Neutrophil (primary cell): ENCODE results near the gene NOP16.

Experiments
- H3K27ac ChIP-seq: fragments of 200-600 bp; sonication (generic); 2 replicates; pipeline ENCODE4 v1.5.1; 2016; ENCODE audit warnings: mild to moderate bottlenecking, moderate library complexity
- H3K27me3 ChIP-seq: fragments of 200-600 bp; sonication (generic); 2 replicates; pipeline ENCODE4 v1.6.0; 2016; ENCODE audit warnings: mild to moderate bottlenecking
- H3K36me3 ChIP-seq: fragments of 200-600 bp; sonication (generic); 2 replicates; pipeline ENCODE4 v1.5.1; 2017
- H3K4me1 ChIP-seq, 2 experiments: fragments of 200-600 bp in 1 of 2; sonication (generic) in 1 of 2; 1 replicate in 1 of 2; 2 replicates in 1 of 2; pipeline versions ENCODE4 v1.5.1 to v1.6.1; 2013 to 2016; ENCODE audit warnings: low read depth in 1 of 2, low read length in 1 of 2, mild to moderate bottlenecking in 1 of 2, moderate library complexity in 1 of 2; ENCODE audit not compliant: control insufficient read depth in 1 of 2, insufficient read depth in 1 of 2
- H3K4me3 ChIP-seq, 2 experiments: fragments of 200-600 bp in 1 of 2; sonication (generic) in 1 of 2; 1 replicate in 1 of 2; 2 replicates in 1 of 2; pipeline ENCODE4 v1.5.1; 2013 to 2016; ENCODE audit warnings: low read depth in 1 of 2, low read length in 1 of 2, mild to moderate bottlenecking in 1 of 2, moderate library complexity in 1 of 2
- H3K9me3 ChIP-seq: fragments of 200-600 bp; sonication (generic); 2 replicates; pipeline ENCODE4 v1.5.1; 2016
- TF ChIP-seq, protein P1 (sequence below): fragments of 200-600 bp; sonication (generic); IDR thresholded peaks from 2 replicates; pipeline ENCODE4 v1.5.1; 2016; ENCODE audit warnings: antibody characterized with exemption

Gene NOP16

DNA sequence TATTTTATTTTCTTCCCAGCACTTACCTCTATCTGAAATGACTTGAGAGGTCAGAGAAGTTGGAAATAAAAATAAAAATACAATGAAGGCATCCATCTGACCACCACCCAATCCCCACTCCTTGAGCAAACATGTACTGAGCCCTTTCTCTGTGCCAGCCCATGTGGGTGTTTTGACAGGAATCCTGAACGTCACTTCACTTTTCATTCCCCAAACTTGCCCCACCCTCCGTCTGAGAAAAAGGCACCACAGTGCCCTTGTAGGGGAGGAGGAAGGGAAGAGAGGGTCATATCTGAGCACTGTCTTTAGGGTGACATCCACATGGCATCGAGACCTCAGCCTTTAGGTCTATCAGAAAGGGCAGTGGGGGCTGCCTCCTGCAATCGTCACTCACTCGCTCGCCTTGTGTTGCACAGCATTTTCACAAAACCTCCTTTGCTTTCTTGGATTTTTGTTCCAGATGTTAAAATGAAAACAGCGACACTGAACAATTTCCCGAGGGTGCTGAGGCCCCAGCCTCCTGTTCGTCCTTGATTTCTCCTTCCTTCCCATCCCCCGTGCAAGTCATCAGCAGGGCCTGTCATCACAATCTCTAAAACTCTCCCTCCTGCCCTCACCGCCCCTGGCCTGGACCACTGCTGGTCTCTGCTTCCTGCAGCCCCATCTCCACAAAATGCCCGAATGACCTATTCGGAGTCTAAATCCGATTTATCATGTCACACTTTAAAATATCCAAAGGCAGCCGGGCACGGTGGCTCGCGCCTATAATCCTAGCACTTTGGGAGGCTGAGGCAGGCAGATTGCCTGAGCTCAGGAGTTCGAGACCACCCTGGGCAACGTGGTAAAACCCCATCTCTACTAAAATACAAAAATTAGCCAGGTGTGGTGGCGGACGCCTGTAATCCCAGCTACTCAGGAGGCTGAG lies 13.1 kb upstream of the NOP16 start:
- Histone ChIP-seq H3K36me3 (peaks cover 40% of the 10 kb centered on the region), H3K4me3 (no peak overlapping the region), H3K4me1 (no peaks in the 10 kb centered on the region), H3K27ac (no peak overlapping the region), H3K9me3 (no peaks in the 10 kb centered on the region), H3K27me3 (no peaks in the 10 kb centered on the region)
- TF ChIP-seq, protein P1, sequence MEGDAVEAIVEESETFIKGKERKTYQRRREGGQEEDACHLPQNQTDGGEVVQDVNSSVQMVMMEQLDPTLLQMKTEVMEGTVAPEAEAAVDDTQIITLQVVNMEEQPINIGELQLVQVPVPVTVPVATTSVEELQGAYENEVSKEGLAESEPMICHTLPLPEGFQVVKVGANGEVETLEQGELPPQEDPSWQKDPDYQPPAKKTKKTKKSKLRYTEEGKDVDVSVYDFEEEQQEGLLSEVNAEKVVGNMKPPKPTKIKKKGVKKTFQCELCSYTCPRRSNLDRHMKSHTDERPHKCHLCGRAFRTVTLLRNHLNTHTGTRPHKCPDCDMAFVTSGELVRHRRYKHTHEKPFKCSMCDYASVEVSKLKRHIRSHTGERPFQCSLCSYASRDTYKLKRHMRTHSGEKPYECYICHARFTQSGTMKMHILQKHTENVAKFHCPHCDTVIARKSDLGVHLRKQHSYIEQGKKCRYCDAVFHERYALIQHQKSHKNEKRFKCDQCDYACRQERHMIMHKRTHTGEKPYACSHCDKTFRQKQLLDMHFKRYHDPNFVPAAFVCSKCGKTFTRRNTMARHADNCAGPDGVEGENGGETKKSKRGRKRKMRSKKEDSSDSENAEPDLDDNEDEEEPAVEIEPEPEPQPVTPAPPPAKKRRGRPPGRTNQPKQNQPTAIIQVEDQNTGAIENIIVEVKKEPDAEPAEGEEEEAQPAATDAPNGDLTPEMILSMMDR, result no peak

DNA sequence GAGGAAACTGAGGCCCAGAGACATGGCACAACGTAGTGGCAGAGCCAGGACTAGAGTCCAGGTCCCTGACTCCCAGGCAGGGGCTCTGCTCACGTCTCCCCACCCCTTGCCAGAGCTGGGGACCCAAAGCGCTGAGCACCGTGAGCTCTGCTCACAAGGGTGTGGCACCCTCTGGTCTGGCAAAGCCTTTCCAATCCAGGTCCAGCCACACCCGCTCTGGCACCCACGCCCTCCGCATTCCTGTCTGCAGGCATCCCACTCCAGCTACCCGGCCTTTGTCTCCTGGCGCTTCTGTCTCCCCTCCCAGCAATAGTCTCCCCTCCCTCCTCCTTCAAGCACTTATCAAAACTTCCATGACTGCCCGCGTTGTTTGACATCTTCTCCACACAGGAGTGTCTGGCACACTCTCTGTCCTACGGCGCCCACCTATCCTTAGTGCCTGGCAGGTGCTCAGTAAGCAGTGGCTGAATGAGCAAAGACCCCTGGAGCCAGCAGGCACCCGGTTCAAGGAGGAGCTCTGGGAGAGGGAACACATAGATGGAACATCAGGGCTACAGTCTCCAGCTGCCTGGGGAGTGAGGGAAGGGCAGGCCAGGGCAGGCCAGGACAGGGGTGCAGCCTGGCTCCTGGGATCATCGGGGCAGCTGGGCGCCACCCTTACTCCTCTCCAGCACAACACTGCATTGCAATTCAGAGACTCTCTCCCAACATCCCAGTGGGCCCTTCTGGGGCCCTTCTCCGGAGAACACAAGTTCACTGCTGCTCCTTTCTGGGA lies 12.2 kb upstream of the NOP16 start:
- no peaks in the 10 kb centered on the region for H3K9me3 ChIP-seq
- H3K4me1 ChIP-seq, result no peaks in the 10 kb centered on the region
- no peak overlapping the region for H3K27ac ChIP-seq
- H3K27me3 ChIP-seq, result no peaks in the 10 kb centered on the region
- no peak overlapping the region for H3K4me3 ChIP-seq
- TF ChIP-seq, protein P1, result no peak
- peaks cover 40% of the 10 kb centered on the region for H3K36me3 ChIP-seq

DNA sequence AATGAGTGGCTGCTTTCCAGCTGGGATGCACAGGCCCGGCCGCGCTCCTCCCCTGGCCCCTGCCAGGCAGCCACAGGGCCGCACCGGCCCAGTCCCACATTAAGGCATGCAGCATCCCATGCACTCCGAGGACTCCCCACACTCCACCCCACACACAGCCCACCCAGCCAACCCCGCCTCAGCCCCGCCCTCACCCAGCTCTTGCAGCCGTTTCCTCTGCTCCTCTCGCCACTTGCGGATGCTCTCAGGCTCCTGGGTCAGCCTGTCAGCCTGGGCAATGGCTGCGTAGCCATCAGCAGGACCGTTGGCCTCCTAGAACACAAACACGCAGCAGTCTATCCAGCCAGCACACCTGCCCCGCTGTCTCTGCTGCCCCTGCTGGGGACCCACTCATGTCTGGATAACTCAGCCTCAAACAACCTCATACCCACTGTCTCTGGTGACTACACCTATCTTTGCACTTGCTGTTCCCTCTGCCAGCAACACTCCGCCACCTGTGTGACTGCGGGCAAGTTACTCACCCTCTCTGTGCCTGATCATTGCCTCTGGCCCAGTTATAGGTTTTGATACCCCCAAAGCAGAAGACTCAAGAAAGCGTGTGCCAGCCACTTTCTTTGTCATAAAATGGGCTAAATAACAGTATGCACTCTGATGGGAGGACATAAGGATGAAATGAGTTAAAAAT lies 9.5 kb upstream of the NOP16 start:
- TF ChIP-seq, protein P1, result no peak
- Histone ChIP-seq H3K9me3 (no peaks in the 10 kb centered on the region), H3K36me3 (peaks cover 45% of the 10 kb centered on the region)

DNA sequence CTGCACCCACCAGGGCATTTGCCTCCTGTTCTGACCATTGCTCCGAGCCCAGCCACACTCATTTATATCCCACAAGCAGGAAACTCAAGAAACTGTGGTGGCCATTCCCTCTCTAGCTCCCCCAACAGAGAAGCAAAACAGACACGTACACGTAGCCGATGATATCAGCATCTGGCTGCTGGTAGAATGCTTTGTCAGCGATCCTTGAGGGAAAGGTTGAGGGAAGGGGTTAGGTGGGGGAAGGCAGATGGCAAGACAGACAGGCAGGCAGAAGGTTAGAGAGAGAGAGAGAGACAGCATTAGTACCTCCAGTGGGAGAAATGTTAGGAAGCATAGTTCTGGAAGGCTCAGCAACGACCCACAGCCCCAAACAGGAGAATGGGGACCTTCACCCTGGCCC lies 7.9 kb upstream of the NOP16 start:
- peaks cover 56% of the 10 kb centered on the region for H3K36me3 ChIP-seq

More for the DNA sequence above, 9.5 kb upstream of the NOP16 start:
- Histone ChIP-seq H3K27ac (no peak overlapping the region), H3K4me1 (no peaks in the 10 kb centered on the region), H3K27me3 (no peaks in the 10 kb centered on the region), H3K4me3 (no peak overlapping the region)

More for the DNA sequence above, 7.9 kb upstream of the NOP16 start:
- Histone ChIP-seq H3K27me3 (no peaks in the 10 kb centered on the region), H3K27ac (no peak overlapping the region), H3K4me3 (no peak overlapping the region), H3K4me1 (no peaks in the 10 kb centered on the region), H3K9me3 (no peaks in the 10 kb centered on the region)
- TF ChIP-seq, protein P1, result no peak
